ENCODE results near the gene ABCB1. TPM values are rescaled to one million over a fixed set of nuclear protein-coding genes. Genes with fewer than 3 reads are reported as not detected.

ABCB1 gene
- total and polyA plus RNA-seq, 10 of the 15 experiments (the other 5 are each of a cell fraction or from before 2014, with no cell fraction given) = 0.40 to 13.9 (median 1.9) TPM

DNA sequence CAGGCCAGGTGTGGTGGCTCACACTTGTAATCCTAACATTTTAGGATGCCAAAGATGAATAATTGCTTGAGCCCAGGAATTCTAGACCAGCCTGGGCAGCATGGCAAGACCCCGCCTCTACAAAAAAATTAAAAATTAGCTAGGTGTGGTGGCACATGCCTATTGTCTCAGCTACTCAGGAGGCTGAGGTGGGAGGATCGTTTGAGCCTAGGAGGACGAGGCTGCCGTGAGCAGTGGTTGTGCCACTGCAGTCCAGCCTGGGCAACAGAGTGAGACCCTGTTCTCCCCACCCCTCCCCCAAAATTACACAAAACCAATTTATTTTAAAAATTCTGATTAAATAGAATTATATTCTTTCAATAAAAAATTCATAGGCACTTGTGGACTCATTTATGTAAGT, 39.0 kb downstream of the ABCB1 start:
- FAIRE-seq (no peak), DNase-seq (ENCODE audit: low read depth, low spot score) (no peak), ATAC-seq (no peak)
- Histone ChIP-seq H3K27ac (ENCODE audit: control insufficient read depth, insufficient read depth) (no peak overlapping the region), H4K20me1 (ENCODE audit: control insufficient read depth, insufficient read depth) (no peaks in the 10 kb centered on the region), H3K4me1 (ENCODE audit: control insufficient read depth, insufficient read depth, low read length) (no peaks in the 10 kb centered on the region), H3K9me3 (replicated peaks; ENCODE audit: control insufficient read depth, insufficient read depth, low read length) (no peaks in the 10 kb centered on the region), H3K4me2 (ENCODE audit: control insufficient read depth, insufficient read depth) (no peak overlapping the region), H3K79me2 (ENCODE audit: control insufficient read depth, insufficient read depth, low read length) (no peaks in the 10 kb centered on the region), H3K27me3 (replicated peaks in 1 of 2; ENCODE audit: control insufficient read depth in 2 of 2, insufficient read depth in 2 of 2, low read length in 1 of 2) (no peaks in the 10 kb centered on the region), H3K9ac (ENCODE audit: control insufficient read depth, insufficient read depth, low read length) (no peak overlapping the region), H2AFZ (ENCODE audit: control insufficient read depth, low read depth, low read length) (no peak overlapping the region), H3K36me3 (ENCODE audit: control insufficient read depth in 2 of 2, insufficient read depth in 2 of 2, low read length in 1 of 2) (no peaks in the 10 kb centered on the region), H3K4me3 (no peak overlapping the region)
- ChIA-PET POLR2A (no interaction called here), SMC1A (ENCODE audit: uncharacterized antibody, unreplicated experiment) (interaction anchor here (0.8 to 1.8 kb wide), 4 partner anchors 27 to 67 kb away, joined by 3 to 4 read pairs (median 3); partner anchors contain the start of gene ABCB1), CTCF (interaction anchor here (0.7 to 5.7 kb wide), 4 partner anchors 14 to 54 kb away, joined by 3 to 39 read pairs (median 4); no protein-coding TSS in a partner anchor), RAD21 (ENCODE audit: unreplicated experiment) (interaction anchor here (1.9 kb wide), 1 partner anchor 38 kb away, joined by 4 read pairs; the partner anchor contains the start of gene ABCB1)
- no TSS peak for BruUV-seq (replicated peaks)
- in situ Hi-C loops (cut with MboI) = no loop called here
- intact Hi-C loops (cut with micrococcal nuclease; ENCODE audit: unreplicated experiment) = no loop called here
- WGBS (ENCODE audit: insufficient coverage, insufficient replicate concordance, low lambda C conversion rate, missing lambda C conversion rate) = 60% methylated on average over 4 of the region's 4 CpGs
- no peak for TF ChIP-seq TCF12 (IDR thresholded peaks at IDR 0.05; ENCODE audit: low read depth, low read length)
- no peak for TF ChIP-seq BRCA1 (IDR thresholded peaks at IDR 0.05; ENCODE audit: low read depth, low read length)
- TF ChIP-seq SREBF2 (IDR thresholded peaks at IDR 0.05; ENCODE audit: low read length) = no peak
- no peak for TF ChIP-seq BMI1 (IDR thresholded peaks at IDR 0.05; ENCODE audit: borderline replicate concordance)
- no peak for TF ChIP-seq TCF3 (IDR thresholded peaks at IDR 0.05; ENCODE audit: borderline replicate concordance, insufficient read depth, low read depth, low read length)
- no peak for TF ChIP-seq SMARCA5 (IDR thresholded peaks at IDR 0.05)
- no peak for TF ChIP-seq JUND (IDR thresholded peaks at IDR 0.05; ENCODE audit: low read depth, low read length)
- TF ChIP-seq CBX3 (IDR thresholded peaks at IDR 0.05; ENCODE audit: borderline replicate concordance, low read depth) = no peak
- no peak for TF ChIP-seq MEF2A (IDR thresholded peaks at IDR 0.05; ENCODE audit: insufficient read depth, low read depth, low read length)
- TF ChIP-seq EP300 (IDR thresholded peaks at IDR 0.05; ENCODE audit: borderline replicate concordance in 1 of 2, control insufficient read depth in 1 of 2, low read depth in 2 of 2, low read length in 2 of 2) = no peak
- no peak for TF ChIP-seq ZSCAN29 (IDR thresholded peaks at IDR 0.05)
- TF ChIP-seq GABPA (IDR thresholded peaks at IDR 0.05; ENCODE audit: low read depth) = no peak
- TF ChIP-seq YBX1 (IDR thresholded peaks at IDR 0.05) = no peak
- TF ChIP-seq EGR1 (IDR thresholded peaks at IDR 0.05; ENCODE audit: borderline replicate concordance in 1 of 2, low read depth in 2 of 2, low read length in 2 of 2) = no peak
- TF ChIP-seq CREB1 (IDR thresholded peaks at IDR 0.05; ENCODE audit: low read depth) = no peak
- TF ChIP-seq, protein P1, sequence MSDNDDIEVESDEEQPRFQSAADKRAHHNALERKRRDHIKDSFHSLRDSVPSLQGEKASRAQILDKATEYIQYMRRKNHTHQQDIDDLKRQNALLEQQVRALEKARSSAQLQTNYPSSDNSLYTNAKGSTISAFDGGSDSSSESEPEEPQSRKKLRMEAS (IDR thresholded peaks at IDR 0.05; ENCODE audit: low read depth, low read length) = no peak
- TF ChIP-seq, protein P2, sequence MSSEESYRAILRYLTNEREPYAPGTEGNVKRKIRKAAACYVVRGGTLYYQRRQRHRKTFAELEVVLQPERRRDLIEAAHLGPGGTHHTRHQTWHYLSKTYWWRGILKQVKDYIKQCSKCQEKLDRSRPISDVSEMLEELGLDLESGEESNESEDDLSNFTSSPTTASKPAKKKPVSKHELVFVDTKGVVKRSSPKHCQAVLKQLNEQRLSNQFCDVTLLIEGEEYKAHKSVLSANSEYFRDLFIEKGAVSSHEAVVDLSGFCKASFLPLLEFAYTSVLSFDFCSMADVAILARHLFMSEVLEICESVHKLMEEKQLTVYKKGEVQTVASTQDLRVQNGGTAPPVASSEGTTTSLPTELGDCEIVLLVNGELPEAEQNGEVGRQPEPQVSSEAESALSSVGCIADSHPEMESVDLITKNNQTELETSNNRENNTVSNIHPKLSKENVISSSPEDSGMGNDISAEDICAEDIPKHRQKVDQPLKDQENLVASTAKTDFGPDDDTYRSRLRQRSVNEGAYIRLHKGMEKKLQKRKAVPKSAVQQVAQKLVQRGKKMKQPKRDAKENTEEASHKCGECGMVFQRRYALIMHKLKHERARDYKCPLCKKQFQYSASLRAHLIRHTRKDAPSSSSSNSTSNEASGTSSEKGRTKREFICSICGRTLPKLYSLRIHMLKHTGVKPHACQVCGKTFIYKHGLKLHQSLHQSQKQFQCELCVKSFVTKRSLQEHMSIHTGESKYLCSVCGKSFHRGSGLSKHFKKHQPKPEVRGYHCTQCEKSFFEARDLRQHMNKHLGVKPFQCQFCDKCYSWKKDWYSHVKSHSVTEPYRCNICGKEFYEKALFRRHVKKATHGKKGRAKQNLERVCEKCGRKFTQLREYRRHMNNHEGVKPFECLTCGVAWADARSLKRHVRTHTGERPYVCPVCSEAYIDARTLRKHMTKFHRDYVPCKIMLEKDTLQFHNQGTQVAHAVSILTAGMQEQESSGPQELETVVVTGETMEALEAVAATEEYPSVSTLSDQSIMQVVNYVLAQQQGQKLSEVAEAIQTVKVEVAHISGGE (CRISPR knock-in tag; IDR thresholded peaks at IDR 0.05) = no peak
- TF ChIP-seq RB1 (IDR thresholded peaks at IDR 0.05; ENCODE audit: borderline replicate concordance) = no peak

Data from GM12878 (cell line).